Endothelial cell of umbilical vein (primary cell): ENCODE measurements around the gene LRP1. TPM values are rescaled to one million over a fixed set of nuclear protein-coding genes. Genes with fewer than 3 reads are reported as not detected.

Experiments
- BruUV-seq: library from RNA; stranded (reverse); fragments of 400-500 nt; replicated peaks from 2 replicates; lab custom pipeline; 2021; lab: Mats Ljungman, UMichigan
- CTCF ChIA-PET: fragments of 300-600, 350-600 bp; sonication (Branson Sonifier 250); formaldehyde crosslinking; loops from one replicate; lab custom pipeline; 2021; ENCODE audit warnings: antibody characterized with exemption, inconsistent platforms; lab: Charles Lee
- POLR2A ChIA-PET: fragments of 300-600, 350-600 bp; sonication (Branson Sonifier 250); formaldehyde crosslinking; loops from one replicate; lab custom pipeline; 2021; ENCODE audit warnings: antibody characterized with exemption, inconsistent platforms; lab: Charles Lee
- DNase-seq: peaks from one replicate; pipeline ENCODE4 v3.0.0-alpha.2; 2011; ENCODE audit warnings: low read depth, low spot score
- FAIRE-seq: peaks from 2 replicates; lab custom pipeline; 2011; peaks lifted over from hg19 to GRCh38; lab: Jason Lieb, UNC
- H2AFZ ChIP-seq: 2 replicates; pipeline ENCODE4 v1.6.0; 2012; ENCODE audit warnings: low read depth, low read length, control low read depth, inconsistent platforms
- H3K27ac ChIP-seq: 2 replicates; pipeline ENCODE4 v1.5.1; 2011; ENCODE audit warnings: low read depth, mild to moderate bottlenecking, control low read depth, low read length, moderate library complexity; ENCODE audit not compliant: insufficient read depth
- H3K27me3 ChIP-seq, 2 experiments: 2 replicates each; pipeline versions ENCODE4 v1.6.0 to v1.6.1; 2011; ENCODE audit warnings: low read length in 2 of 2, mixed read lengths in 1 of 2; ENCODE audit not compliant: control insufficient read depth in 2 of 2, insufficient read depth in 2 of 2
- H3K36me3 ChIP-seq, 2 experiments: 2 replicates in 1 of 2; 3 replicates in 1 of 2; pipeline ENCODE4 v1.5.1; 2011; ENCODE audit warnings: low read length in 2 of 2, mild to moderate bottlenecking in 1 of 2, moderate library complexity in 1 of 2; ENCODE audit not compliant: control insufficient read depth in 2 of 2, insufficient read depth in 2 of 2; ENCODE audit errors: extremely low read depth in 1 of 2
- H3K4me1 ChIP-seq: 3 replicates; pipeline ENCODE4 v1.5.1; 2011; ENCODE audit warnings: mild to moderate bottlenecking, low read length; ENCODE audit not compliant: control insufficient read depth, insufficient read depth; ENCODE audit errors: extremely low read depth
- H3K4me2 ChIP-seq: 2 replicates; pipeline ENCODE4 v1.6.1; 2011; ENCODE audit warnings: low read length, control low read depth, mixed read lengths; ENCODE audit not compliant: insufficient read depth
- H3K4me3 ChIP-seq, 3 experiments: fragments of 200-600 bp in 1 of 3; sonication (generic), shearing (Covaris generic) in 1 of 3; replicated peaks in 1 of 3; 2 replicates each; pipeline ENCODE4 v1.5.1; 2011 to 2016; ENCODE audit warnings: control low read depth in 3 of 3, low read length in 3 of 3, mild to moderate bottlenecking in 2 of 3, inconsistent platforms in 1 of 3, low read depth in 1 of 3, moderate library complexity in 1 of 3; ENCODE audit not compliant: insufficient read depth in 1 of 3
- H3K79me2 ChIP-seq: 2 replicates; pipeline ENCODE4 v1.6.0; 2012; ENCODE audit warnings: low read length, inconsistent platforms; ENCODE audit not compliant: control insufficient read depth, insufficient read depth
- H3K9ac ChIP-seq: replicated peaks from 2 replicates; pipeline ENCODE3; 2011; ENCODE audit warnings: low read length, control low read depth; ENCODE audit not compliant: insufficient read depth; ENCODE audit errors: extremely low read depth
- H3K9me1 ChIP-seq: replicated peaks from 3 replicates; pipeline ENCODE4 v1.6.0; 2011; ENCODE audit warnings: mild to moderate bottlenecking, low read length; ENCODE audit not compliant: control insufficient read depth, insufficient read depth; ENCODE audit errors: extremely low read depth
- H3K9me3 ChIP-seq: replicated peaks from 2 replicates; pipeline ENCODE4 v1.5.1; 2012; ENCODE audit warnings: low read length, inconsistent platforms; ENCODE audit not compliant: control insufficient read depth, insufficient read depth
- H4K20me1 ChIP-seq: replicated peaks from 2 replicates; pipeline ENCODE3; 2011; ENCODE audit warnings: mild to moderate bottlenecking, low read length; ENCODE audit not compliant: control insufficient read depth, insufficient read depth; ENCODE audit errors: extremely low read depth
- CTCF ChIP-seq, 2 donors: IDR thresholded peaks; 1 replicate in 1 of 2; 2 replicates in 1 of 2; pipeline ENCODE4 v1.5.1; 2011; ENCODE audit warnings: low read length in 2 of 2, mild to moderate bottlenecking in 2 of 2, moderate library complexity in 2 of 2, control low read depth in 1 of 2, inconsistent platforms in 1 of 2, low read depth in 1 of 2; ENCODE audit not compliant: insufficient read depth in 1 of 2; ENCODE audit errors: extremely low read depth in 1 of 2
- EZH2 ChIP-seq: IDR thresholded peaks from 2 replicates; pipeline ENCODE4 v1.6.1; 2012; ENCODE audit warnings: borderline replicate concordance, low read depth, mild to moderate bottlenecking, moderate library complexity, low read length, inconsistent platforms; ENCODE audit not compliant: severe bottlenecking
- FOS ChIP-seq: IDR thresholded peaks from 2 replicates; pipeline ENCODE4 v1.6.1; 2011; ENCODE audit warnings: mild to moderate bottlenecking, low read length, moderate library complexity, borderline replicate concordance; ENCODE audit not compliant: insufficient read depth
- GATA2 ChIP-seq: IDR thresholded peaks from 2 replicates; pipeline ENCODE4 v1.7.0; 2011; ENCODE audit warnings: low read depth, mild to moderate bottlenecking, moderate library complexity, mixed read lengths, low read length; ENCODE audit not compliant: insufficient read length, insufficient read depth
- JUN ChIP-seq: IDR thresholded peaks from 2 replicates; pipeline ENCODE4 v1.6.1; 2011; ENCODE audit warnings: borderline replicate concordance, low read depth; ENCODE audit not compliant: insufficient read length, insufficient read depth
- MAX ChIP-seq: IDR thresholded peaks from 2 replicates; pipeline ENCODE4 v1.6.1; 2011; ENCODE audit not compliant: insufficient read depth, insufficient read length
- MYC ChIP-seq: IDR thresholded peaks from one replicate; pipeline ENCODE4 v1.6.1; 2011; ENCODE audit warnings: mild to moderate bottlenecking, low read depth, low read length
- POLR2A ChIP-seq: IDR thresholded peaks from 2 replicates; pipeline ENCODE4 v1.6.1; 2012; ENCODE audit warnings: low read depth, mild to moderate bottlenecking, control low read depth, low read length
- POLR2AphosphoS5 ChIP-seq: IDR thresholded peaks from 2 replicates; pipeline ENCODE4 v1.6.1; 2012; ENCODE audit warnings: low read depth, mild to moderate bottlenecking, control low read depth, low read length, moderate library complexity; ENCODE audit not compliant: insufficient read depth
- dilution Hi-C: fragments of 300-500 bp; cut with MboI; formaldehyde crosslinking; loops from one replicate; pipeline ENCODE4 v1.15.0; 2019; ENCODE audit warnings: low sequenced_read_pairs; ENCODE audit not compliant: extremely low pct_ligation_motif_present
- intact Hi-C: fragments of 100-400 bp; cut with micrococcal nuclease; formaldehyde crosslinking; loops from one replicate; pipeline ENCODE4 v1.10.0; 2022
- polyA plus RNA-seq, 4 experiments: library from polyadenylated mRNA; depleted of rRNA in 3 of 4; stranded (reverse) in 3 of 4; unstranded in 1 of 4; fragments of >200 nt; gene quantifications; 2 replicates each; pipeline versions ENCODE4 v1.2.1 to v1.2.3, GENCODE V29; 2011 to 2012; ENCODE audit warnings: missing spikeins in 1 of 4
- total RNA-seq: library from RNA; stranded (reverse); gene quantifications from 2 replicates; pipeline ENCODE4 v1.2.3, GENCODE V29; 2021

The LRP1 gene
- total and polyA plus RNA-seq, 2 donors (not counting 3 experiments of a cell fraction or from before 2014, with no cell fraction given): 1.6 to 4.6 TPM

GRCh38 chr12:57092529-57092862 lies 35.8 kb upstream of the LRP1 start:
- TF ChIP-seq MAX: no peak
- Histone ChIP-seq H3K9me3 (no peaks in the 10 kb centered on the region), H4K20me1 (no peaks in the 10 kb centered on the region), H3K9ac (no peak overlapping the region), H3K9me1 (no peaks in the 10 kb centered on the region), H3K4me3 (no peak overlapping the region), H3K4me2 (no peak overlapping the region), H2AFZ (no peak overlapping the region), H3K36me3 (peaks cover 4 to 42% of the 10 kb centered on the region in 2 experiments), H3K27me3 (no peaks in the 10 kb centered on the region), H3K79me2 (peaks cover 16% of the 10 kb centered on the region), H3K27ac (no peak overlapping the region), H3K4me1 (peaks cover 15% of the 10 kb centered on the region)
- BruUV-seq: no TSS peak
- intact Hi-C loops (no loop called here), dilution Hi-C loops (no loop called here)
- FAIRE-seq: no peak
- no peak for DNase-seq
- ChIA-PET CTCF (interaction anchor here (0.7 to 14.4 kb wide), 9 partner anchors 14 to 82 kb away, joined by 3 to 158 read pairs (median 5); partner anchors contain the start of genes NEMP1 and STAT6), POLR2A (interaction anchor here (0.6 kb wide), 1 partner anchor 36 kb away, joined by 5 read pairs; the partner anchor contains the start of gene LRP1)

- no peak overlapping the region for H3K9ac ChIP-seq
Measured at GRCh38 chr12:57092876-57093414, 35.3 kb upstream of the LRP1 start.

More at GRCh38 chr12:57092876-57093414, 35.3 kb upstream of the LRP1 start:
- DNase-seq (no peak), FAIRE-seq (no peak)
- H3K36me3 ChIP-seq: peaks cover 4 to 42% of the 10 kb centered on the region in 2 experiments
- BruUV-seq: no TSS peak
- TF ChIP-seq CTCF (IDR thresholded peaks at IDR 0.05; ENCODE audit: extremely low read depth in 1 of 2, insufficient read depth in 1 of 2, low read depth in 1 of 2, low read length in 2 of 2) (no peak), EZH2 (no peak), POLR2A (no peak), JUN (no peak), MAX (no peak), FOS (no peak), POLR2AphosphoS5 (no peak), GATA2 (no peak), MYC (no peak)
- no peak overlapping the region for H2AFZ ChIP-seq
- no peaks in the 10 kb centered on the region for H3K27me3 ChIP-seq
- no peaks in the 10 kb centered on the region for H3K9me1 ChIP-seq
- dilution Hi-C loops: no loop called here
- H3K79me2 ChIP-seq: peaks cover 16% of the 10 kb centered on the region
- ChIA-PET POLR2A (interaction anchor here (1.0 to 2.0 kb wide), 2 partner anchors 14 to 19 kb away, joined by 3 to 5 read pairs; partner anchors contain the start of gene NEMP1), CTCF (interaction anchor here (1.3 to 14.4 kb wide), 4 partner anchors 15 to 81 kb away, joined by 4 to 158 read pairs (median 66); partner anchors contain the start of genes NEMP1 and STAT6)
- no peak overlapping the region for H3K4me2 ChIP-seq
- no peaks in the 10 kb centered on the region for H4K20me1 ChIP-seq
- no peaks in the 10 kb centered on the region for H3K9me3 ChIP-seq
- no peak overlapping the region for H3K27ac ChIP-seq
- no peak overlapping the region for H3K4me3 ChIP-seq
- H3K4me1 ChIP-seq: peaks cover 13% of the 10 kb centered on the region
- intact Hi-C loops: loop anchor here (1.0 kb wide), 2 partner anchors 19 to 24 kb away; no protein-coding TSS in a partner anchor
